ENCODE data around the gene IFIT5.
"Not testable (repeated sequence)": the region's sequence is repeated elsewhere in the genome, so short reads cannot be mapped to it uniquely, and the experiment has no call there.

IFIT5 gene

DNA sequence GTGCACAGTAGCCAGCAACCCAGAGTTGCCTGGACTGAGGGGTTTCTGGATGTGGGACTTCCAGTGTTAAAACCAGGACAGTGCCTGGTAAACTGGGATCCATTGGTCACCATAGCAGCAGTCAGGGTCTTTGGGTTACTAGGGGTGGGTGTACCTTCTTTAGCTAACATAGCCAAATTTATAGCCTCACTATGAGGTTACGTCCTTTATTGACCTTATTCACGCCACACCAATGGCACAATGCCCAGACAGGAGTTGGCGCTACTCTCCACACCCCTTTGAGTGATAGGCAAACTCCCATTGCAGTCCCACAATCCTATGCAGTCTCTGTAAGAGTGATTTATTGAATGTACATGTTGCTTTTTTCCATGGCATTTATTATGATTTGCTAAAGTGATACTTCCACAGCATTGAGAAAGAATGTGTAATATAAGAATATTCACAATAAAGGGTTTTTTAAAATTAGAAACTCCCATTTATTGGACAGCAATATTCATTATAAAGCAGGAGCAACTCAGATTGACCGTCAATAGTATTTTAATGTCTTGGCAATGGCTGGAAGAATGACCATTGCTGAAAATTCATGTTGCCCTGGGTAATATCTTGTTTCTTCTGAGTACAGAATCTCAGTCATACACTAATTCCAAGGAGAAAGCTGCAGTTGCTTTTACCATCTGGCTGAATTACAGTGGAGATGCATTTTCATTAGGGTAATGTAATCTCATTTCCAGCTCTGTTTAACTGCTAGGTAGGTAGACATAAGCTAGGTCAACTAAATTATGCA lies 26.1 kb downstream of the IFIT5 start:
- DNase-seq = no peak

DNA sequence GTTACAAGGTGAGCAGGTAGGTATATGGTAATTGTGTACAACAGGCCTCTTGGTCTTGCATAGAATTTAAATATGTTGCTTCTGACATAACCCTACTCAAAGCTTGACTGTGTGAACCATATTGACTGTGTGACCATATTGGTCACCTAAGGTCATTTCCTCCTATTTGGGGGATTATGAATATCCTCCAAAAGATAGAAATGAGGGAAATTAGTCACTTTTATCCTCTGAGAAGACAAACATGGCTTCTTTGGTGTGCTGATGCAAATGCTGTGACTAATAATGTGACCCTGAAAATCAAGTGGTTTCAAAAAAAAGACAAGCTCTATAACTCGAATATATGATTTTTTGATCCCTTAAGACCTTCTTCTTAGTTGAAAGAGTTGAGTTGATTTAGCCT lies 27.9 kb downstream of the IFIT5 start:
- no peak for DNase-seq

DNA sequence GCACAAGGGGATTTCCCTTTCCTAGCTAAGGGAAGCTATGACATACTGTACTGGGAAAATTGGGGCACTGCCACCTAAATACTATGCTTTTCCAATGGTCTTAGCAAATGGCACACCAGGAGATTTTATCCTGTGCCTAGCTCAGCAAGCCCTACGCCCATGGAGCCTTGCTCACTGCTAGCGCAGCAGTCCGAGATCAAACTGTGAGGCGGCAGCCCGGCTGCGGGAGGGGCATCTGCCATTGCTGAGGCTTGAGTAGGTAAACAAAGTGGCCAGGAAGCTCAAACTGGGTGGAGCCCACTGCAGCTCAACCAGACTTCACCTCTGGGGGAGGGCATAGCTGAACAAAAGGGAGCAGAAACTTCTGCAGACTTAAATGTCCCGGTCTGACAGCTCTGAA lies 30.5 kb downstream of the IFIT5 start:
- not testable (repeated sequence) for DNase-seq

DNA sequence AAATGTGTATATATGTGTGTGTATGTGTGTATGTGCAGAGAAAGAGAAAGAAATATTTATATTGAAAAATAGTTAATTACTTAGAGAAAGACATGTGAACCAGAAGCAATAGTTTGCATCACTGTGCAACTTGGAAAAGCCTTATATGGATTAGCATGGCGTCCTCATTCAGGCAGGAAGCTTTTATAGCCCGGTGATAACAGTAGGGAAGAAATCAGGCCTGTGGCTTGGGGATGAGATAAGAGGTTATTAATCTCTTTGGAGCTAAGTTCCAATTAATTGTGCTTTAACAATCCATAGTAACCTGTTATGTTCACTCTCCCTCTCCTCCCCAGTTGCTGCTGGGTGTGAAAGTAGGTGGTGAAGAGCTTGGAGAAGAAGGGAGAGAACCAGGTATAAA lies 36.5 kb downstream of the IFIT5 start:
- DNase-seq = no peak

DNA sequence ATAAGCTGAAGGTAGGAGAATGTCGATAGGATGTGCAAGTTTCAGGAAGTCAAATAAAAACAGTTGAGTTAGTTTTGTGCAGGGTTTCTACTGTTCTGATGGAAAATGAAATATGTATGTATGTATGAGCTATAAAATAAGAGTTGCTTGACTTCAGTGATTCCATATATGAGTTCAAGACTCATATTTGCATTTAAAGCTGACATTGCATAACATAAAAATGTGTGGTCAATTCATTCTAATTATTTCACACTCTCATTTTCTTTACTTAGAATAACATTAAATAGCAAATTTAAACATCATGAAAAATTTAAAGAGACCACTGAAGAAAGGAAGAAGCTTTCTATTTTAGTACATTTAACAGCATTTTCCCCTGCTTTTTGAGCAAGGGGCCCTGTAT lies 37.8 kb downstream of the IFIT5 start:
- no peak for DNase-seq

DNA sequence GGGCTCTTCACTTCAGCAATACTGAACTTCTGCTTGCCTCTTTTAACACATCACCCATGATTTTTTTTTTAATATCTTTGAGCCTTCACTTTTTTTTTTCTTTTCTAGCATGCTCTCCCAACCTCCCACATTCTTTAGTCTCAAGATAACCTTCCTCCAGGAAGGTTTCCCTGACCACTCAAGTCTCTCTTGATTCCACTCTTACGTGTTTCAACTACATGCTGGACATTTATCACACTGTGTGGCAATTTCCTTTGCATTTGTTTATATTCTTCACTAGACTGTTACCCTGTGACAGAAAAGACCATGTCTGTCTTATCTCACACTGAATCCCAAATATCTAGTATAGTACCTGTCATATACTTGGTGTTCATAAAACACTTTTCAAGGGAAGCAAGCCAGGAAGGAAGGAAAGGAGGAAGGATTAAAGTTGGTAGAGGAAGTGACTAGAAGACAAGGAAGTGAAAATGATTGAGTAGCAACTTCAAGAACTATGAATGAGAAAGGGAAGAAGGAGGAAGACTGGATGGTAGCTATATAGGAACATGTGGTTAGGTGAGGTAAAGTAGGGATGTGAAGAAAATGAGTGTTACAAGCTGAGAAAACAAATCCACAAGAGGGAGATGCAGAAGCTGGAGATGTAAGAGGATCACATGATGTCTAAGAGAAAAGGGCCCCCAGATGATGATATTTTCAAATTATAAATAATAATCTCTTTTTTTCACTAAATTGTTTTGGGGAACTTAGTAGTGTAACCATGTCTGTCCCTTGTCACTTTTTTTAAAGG lies 40.4 kb downstream of the IFIT5 start:
- no peak for DNase-seq

DNA sequence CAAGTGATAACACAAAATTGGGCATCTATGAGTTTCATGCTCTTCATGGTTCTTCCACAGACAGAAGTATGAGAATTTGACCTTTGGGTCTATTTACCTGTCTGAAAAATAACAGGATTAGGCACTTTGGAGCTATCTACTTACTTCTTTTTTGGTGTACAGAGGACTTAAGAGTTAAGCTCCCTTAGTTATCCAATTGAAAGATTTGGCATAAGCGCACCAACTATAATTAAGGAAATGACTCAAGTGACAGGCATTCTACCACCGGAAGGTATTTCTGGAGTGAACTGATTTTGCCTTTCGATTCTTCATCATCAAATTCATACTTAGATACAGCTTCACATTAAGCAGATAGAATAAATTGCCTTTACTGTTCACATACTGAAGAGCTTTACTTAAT lies 43.9 kb downstream of the IFIT5 start:
- DNase-seq = no peak

DNA sequence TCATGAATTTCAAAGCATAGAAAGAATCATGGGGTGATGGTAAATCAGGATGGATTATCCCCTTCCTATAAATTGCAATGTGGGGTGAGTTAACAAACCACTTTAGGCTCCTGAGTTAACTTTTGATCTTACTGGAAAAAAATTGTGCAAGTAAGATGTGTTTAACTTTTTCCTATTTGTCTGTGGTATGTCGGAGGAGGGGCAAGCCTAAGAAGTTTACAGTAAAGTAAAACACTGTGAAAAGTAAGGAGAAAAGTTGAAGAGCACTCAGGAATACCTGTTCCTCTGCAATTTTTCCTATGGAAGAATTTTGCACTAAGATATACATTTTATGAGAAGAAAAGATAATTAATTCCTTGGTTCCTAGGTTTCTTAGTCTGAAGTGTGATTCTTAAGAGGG lies 44.4 kb downstream of the IFIT5 start:
- no peak for DNase-seq

DNA sequence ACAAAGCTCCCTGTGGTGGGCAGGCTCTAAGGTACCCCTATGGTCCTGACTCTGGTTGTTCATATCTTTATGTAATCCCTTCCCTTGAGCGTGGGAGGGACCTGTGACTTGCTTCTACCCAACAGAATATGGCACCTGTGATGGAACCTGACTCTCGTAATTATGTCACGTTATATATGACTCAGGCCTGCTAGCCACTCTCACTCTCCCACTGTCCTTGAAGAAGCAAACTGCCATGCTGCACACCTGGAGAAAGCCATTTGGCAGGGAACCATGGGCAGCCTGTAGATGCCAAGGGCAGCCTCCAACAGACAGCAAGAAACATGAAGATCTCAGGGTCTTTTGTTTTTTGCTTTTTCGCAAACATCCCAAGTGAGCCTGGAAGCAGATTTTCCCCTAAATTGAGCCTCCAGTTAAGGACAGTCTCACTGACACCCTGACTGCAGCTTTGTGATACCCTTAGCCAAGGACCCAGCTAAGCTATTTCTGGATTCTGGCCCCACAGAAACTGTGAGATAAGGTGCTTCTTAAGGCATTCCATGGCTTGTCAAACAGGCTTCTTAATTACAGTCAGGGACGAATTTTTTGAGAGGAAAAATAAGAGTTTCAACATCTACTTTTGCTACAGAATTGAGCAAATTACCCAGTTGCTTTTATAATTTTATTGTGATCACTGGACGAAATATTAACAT lies 49.6 kb downstream of the IFIT5 start:
- DNase-seq = no peak

DNA sequence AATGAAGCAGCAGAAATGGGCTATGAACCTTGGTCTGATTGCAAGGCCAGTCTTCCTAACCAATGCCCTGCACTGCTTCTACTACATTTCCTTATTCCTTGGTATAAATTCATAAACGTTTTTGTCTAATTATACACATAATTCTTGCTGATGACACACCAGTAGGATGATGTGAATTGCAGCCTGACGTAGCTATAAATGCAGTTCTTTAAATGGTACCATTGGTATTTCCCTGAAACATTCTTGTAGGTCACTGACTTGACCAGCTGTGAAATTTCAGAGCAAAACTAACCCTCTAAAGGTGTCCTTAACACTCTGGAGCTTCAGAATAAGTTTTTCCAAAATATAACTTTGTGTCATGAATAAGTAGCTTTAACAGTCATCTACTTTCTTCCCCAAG lies 50.8 kb downstream of the IFIT5 start:
- DNase-seq = no peak

DNA sequence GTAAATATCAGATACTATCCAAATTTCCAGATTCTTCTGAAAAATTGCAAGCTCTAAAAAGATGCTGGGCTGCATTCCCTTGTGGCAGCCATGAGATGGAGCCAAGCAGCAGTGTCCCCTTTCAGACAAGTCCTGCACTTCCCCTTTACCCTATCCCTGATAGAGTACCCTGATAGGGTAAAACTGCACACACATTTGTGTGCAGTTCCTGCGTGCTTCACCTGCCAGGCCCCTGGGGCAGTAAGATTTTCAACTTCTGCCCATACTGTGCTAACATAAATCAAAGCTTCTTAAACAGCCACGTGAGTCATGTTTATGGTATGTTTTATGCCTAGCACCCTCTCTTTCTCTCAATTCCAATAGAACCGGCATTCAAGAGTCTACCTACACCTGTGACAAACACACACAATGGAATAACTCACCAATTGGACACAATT lies 52.2 kb downstream of the IFIT5 start:
- DNase-seq = peak; percentile 9

DNA sequence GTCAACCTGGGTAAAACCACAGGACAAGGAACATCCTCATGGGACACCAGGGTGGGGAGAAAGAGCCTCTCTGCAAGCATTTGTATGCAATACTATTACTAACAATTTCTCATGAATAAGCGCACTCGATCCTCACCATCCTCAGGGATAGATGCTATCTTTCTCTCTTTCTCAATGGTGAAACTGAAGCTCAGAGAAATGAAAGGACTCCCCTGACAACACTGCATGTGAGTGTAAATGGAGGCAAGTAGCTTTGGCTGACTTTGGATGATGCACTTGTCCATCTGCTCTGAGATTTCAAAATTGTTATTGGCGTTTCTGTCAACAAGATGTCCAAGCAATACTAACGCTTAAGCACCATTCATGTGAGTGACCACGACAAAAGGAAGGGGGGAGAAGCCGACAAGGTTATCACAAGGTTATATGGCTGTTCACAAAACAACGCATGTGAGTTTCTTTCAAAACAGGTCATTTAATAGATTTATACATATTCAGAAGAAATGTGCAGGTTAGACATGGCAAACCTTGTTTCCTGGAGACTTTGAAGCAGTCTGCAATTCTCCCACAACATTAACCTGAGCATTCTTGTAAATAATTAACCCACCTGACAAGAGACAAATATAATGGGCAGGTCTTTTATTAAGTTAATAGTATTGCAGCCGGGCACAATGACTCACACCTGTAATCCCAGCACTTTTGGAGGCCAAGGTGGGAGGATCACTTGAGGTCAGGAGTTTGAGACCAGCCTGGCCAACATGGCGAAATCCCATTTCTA lies 54.0 kb downstream of the IFIT5 start:
- no peak for DNase-seq

DNA sequence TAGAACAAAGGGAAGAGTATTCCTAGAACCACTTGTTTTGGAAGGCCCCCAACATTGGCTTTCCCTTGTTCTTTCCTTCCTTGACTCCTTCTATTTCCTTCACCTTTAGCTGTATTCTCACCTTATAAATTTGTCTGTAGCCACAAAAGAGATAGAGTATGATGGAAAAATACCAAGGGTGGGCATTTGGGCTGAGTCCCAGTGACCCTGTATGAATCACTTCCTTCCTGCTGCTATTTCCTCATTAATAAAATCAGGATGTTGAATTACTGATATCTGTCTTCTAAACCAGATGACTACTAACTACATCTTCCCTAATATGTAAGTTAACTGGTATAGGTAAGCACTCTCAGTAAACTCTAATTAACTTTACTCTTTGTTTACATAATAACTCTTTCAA lies 55.1 kb downstream of the IFIT5 start:
- DNase-seq = no peak
